Erythroblast (primary cell): ENCODE data around the gene RRAGD.

ENCODE experiments used
- GATA1 ChIP-seq: IDR thresholded peaks from 2 replicates; pipeline ENCODE4 v1.6.1; 2011; ENCODE audit warnings: low read depth, mild to moderate bottlenecking, control low read depth, low read length, moderate library complexity
- POLR2A ChIP-seq: IDR thresholded peaks from 2 replicates; pipeline ENCODE4 v1.6.1; 2011; ENCODE audit warnings: mild to moderate bottlenecking, low read length

DNA sequence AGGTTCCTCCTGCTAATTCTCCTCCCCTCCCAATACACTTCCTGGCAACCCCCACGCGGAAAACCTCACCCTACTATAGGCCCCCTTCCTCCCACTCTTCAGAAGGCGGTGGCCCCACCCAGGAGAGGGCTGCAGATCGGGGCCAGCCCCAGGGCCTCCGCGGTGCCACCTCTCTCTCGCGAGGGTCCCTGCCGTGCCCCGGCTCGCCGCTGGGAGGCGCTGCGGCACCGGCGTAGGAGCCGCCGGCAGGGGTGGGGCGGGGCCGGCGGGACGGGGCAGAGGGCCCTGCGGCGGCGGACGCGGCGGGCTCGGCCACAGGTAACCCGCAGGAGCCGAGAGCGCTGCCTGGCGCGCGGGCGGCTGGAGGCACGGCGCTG lies 20.8 kb upstream of the RRAGD start, which contains the start of gene ANKRD6:
- TF ChIP-seq POLR2A (no peak), GATA1 (no peak)
